HG03565 (cell line): ENCODE measurements around the gene DEPP1.
A peak's percentile ranks its signal among the peaks of the same experiment; 100 is the strongest.

Experiments
- ATAC-seq: cut with Tn5 transposase; IDR thresholded peaks from one replicate; pipeline ENCODE4 v1.9.1; 2021; ENCODE audit warnings: mild to moderate bottlenecking, moderate library complexity; ENCODE audit not compliant: unreplicated experiment

The DEPP1 gene

DNA sequence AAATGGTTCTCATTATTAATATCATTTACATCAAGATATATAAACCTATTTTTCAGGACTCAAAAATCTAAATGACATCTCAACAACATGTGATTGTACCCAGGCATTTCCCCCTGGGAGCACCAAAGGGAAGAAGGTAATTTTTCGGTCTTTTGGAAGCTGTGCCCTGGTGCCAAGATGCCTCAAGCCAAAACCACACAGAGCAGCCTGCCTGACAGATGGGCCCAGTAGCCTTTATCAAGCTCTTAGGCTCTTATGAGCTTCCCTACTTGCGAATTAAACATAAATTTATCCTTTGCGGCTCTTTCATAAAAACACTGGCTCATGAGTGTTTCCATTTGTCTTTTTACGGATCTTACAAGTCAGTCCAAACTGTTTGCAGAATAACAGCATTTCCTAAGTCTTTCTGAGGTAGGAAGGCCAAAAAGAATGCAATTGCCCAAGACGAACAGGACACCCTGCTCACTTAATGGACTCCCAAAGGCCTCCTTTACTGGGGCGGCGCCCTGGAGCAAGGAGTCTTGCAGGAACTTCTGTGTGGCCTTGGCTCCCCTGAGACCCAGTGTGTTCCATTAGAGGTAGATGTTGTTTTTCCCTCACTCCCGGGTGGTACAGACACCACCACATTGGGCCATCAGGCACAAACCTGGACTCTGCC lies 23.1 kb downstream of the DEPP1 start:
- ATAC-seq = no peak

DNA sequence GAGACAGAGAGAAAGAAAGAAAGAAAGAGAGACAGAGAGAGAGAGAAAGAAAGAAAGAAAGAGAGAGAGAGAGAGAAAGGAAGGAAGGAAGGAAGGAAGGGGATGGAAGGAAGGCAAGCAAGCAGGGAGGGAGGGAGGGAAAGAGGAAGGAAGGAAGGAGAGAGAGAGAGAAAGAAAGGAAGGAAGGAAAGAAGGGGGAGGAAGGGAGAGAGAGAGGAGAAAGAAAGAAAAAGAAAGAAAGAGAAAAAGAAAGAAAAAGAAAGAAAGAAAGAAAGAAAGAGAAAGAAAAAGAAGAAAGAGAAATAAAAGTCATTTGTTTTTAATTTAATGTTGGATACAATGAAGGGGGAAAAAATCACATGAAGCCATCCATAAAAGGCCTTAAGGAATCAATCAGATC lies 23.6 kb downstream of the DEPP1 start:
- no peak for ATAC-seq

DNA sequence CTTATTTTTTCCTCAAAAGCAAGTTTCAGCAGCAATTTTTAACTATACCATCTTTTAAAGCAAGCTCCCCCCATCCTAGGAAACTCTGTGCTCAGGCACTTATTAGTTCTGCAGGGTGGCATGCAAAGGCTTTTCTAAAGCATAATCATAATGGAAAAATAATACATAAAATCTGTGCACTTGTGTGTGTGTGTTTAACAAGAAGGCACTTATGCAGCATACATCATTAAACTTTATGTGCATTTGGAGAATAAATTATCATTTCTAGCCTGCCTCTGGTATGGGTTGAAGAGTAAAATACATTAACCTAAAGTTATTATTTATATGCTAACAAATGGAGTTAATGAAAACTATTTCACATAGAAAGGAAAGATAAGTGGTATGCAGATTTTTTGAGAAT lies 24.6 kb downstream of the DEPP1 start:
- no peak for ATAC-seq

DNA sequence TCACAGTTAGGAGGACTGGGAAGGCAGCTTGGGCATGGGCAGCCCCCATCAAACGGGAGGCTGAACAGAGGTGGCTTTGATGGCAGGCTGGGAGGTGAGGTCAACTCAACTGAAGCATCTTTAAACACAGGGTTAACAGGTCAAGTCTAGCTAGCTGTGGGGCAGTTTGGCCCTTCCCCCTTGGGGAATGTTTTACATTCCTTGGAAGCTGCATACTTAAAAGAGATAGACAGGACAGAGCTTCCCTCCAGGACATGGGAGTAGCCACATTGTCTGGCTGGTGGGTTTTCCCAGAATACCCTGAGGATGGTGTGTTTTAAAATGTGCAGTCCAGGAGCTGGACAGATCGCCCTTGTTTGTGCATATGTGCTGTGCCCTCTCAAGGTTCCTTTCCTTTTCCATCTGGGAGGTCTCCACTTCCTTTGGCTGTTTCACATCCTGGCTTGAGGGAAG lies 25.8 kb downstream of the DEPP1 start:
- ATAC-seq = no peak

GRCh38 chr10:44951576-44952226 lies 26.9 kb downstream of the DEPP1 start:
- no peak for ATAC-seq

GRCh38 chr10:44950326-44951225 lies 28.0 kb downstream of the DEPP1 start:
- no peak for ATAC-seq

DNA sequence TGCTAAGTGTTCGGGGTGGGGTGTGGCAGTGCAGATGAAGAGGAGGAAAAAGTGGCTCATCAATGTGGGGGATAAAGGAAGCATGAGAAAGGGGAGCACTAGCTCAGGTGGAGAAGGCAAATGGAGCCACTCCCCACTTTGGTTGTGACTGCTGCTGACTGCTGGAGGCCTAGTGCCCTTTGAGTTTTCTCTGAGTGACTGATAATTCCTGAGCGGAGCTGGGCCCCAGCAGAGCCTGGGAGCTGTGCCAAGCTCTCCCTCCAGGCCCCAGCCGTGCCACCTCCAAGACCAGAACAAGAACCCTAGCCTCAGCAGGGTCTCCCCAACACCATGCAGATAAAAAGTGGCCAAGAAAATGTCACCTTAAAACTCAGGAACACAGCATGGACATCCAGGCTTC lies 28.7 kb downstream of the DEPP1 start:
- no peak for ATAC-seq

DNA sequence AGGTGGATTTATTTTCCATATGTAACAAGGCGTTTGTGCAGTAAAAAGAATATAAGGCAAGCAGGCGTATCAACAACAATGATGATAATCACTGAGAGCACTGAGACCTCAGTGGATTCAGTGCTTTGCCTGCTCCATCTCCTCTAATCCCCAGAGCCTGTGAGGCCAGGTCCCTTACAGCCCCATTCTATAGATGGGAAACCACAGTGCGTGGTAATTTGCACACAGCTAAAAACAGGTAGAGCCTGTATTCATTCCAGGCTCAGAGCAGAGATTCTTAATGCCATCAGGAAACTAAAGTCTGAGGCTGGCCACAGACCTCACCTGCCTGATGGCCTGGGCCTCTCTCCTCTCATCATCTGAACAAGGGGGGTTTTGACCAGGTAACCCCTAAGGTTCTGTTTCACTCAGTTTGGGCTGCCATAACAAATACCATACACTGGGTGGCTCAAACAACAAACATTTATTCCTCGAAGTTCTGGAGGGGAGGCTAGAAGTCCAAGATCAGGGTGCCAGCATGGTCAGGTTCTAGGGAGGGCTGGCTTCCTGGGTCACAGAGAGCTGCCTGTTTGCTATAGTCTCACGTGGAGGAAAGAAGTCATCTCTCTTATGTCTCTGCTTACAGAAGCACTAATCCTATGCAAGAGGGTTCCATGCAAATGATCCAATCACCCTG lies 29.3 kb downstream of the DEPP1 start:
- no peak for ATAC-seq

DNA sequence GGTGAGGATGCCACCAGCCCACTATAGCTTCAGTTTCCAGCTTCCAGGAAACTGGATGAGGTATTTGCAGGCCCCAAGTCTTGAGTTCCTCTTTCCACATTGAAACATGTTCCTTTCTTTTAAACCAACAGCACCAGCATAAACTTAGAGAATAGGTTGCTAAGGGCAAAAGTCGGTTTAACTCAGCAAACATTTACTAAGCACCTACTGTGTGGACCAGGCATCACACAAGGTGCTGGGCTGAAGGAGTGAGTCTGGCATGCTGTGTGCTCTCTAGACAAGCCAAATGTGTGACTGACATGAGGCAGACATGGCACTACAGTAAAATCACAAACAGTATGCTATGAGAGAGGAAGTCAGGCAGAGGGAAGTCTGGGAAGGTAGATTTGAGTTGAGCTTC lies 30.0 kb downstream of the DEPP1 start:
- no peak for ATAC-seq

GRCh38 chr10:44947371-44948152 lies 31.0 kb downstream of the DEPP1 start:
- peak; percentile 49 for ATAC-seq

GRCh38 chr10:44946205-44946604 lies 32.4 kb downstream of the DEPP1 start:
- peak; percentile 64 for ATAC-seq

DNA sequence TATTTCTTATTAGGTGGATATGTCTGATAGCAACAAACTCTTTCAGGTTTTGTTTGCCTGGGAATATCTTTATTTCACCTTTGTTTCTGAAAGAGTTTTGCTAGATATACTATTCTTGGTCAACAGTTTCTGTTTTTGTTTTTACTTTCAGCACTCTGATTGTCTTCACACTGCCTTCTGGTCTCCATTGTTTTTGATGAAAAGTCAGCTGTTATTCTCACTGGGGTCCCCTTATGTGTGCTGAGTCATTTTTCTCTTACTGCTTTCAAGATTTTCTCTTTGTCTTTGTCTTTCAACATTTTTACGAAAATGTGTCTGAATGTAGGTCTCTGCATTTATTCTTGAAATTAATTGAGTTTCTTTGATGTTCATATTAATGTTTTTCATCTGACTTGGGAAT lies 34.3 kb downstream of the DEPP1 start:
- ATAC-seq = no peak

GRCh38 chr10:44939691-44940401 lies 38.8 kb downstream of the DEPP1 start:
- ATAC-seq = no peak

- ATAC-seq = no peak
These were observed 39.7 kb downstream of the DEPP1 start for GRCh38 chr10:44938956-44939355.

DNA sequence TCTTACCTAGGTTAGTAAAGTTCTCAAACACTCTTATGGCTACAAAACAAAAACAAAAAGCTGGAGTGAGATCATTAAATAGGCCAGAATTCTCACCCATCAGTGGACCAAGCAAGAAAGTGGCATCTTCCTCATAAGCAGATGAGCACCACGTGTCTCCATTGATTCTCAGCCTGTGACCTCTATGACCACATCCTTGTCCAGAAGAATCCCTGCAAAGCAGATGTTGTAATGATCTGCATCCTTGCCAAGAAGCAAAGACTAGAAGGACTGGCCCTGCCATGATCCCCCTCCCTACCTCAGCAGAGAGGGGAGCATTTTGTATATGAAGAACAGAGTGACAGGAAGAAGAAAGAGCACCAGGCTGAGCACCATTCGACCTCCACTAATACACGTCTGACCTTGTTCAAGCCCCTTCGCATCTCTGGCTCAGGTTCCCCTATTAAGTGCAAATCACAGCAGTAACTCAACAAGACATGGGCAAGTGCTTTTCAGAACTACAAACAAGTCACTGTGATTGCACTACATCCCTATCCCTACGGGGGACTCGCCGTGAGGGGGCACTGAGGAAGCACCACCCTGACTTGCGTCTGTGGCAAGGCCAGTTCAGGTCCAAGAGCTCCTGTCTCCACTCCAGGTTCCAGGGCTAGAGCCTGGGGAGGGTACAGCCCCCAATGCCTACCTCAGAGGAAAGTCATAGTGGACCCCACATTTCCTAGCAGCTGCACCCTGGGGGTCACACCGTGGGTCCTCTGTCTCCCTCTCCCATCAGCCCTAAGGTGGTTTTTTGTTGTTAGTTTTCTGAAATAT lies 41.2 kb downstream of the DEPP1 start:
- no peak for ATAC-seq

- ATAC-seq = no peak
These were observed 42.2 kb downstream of the DEPP1 start for GRCh38 chr10:44936314-44936975.

DNA sequence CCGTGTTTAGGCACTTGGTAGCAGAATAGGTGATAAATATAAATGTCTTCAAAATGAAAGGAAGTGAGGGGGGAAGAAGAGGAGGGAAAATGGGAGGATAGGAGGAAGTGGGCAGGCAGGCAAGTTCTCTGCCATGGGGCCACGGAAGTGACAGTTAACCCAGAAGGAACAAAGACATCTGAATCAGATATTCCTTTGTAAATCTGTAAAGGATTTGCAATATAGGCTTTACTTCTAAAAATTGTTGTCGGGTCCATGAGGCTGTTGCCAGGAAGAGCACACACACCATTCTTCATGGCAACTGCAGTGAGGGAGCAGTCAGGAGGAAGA lies 42.7 kb downstream of the DEPP1 start:
- ATAC-seq = no peak

DNA sequence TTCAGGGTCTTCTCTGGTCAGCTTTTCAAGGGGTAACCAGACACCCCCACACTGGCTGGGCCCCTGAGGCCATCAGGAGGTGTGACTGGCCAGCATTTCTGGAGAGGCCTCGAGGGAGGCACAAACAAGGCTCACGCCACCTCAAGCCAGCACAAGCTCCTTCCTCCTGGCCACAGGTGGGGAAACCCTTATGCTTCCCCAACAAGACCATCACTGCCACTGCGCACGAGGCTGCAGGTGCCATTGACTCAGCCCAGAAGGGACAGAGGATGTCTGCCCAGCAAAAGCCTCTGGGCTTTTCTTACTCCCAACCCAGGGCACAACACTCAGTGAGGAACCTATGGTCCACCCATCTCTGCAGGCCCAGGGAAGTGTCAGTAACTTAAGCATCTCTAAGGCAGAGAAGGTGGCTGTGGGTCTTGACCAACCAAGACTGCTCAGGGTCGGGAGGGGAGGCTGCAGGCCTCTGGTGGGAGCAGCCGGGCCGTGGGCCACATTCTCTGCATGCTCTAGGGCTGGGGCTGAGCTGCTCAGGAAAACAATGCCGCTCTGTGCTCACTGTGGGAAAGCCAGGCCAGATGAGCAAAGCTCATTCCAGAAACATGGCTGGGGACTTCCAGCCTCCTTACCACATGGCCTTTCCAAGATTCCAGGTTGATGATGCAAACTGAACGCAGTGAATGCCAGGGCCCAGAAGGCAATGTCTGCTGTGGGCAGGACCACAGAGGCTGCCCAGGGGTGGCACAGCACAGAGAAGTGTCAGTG lies 43.2 kb downstream of the DEPP1 start:
- ATAC-seq = no peak
